ENCODE measurements around the gene AADACL3. TPM values are rescaled to one million over a fixed set of nuclear protein-coding genes. Genes with fewer than 3 reads are reported as not detected.

Gene AADACL3, protein sequence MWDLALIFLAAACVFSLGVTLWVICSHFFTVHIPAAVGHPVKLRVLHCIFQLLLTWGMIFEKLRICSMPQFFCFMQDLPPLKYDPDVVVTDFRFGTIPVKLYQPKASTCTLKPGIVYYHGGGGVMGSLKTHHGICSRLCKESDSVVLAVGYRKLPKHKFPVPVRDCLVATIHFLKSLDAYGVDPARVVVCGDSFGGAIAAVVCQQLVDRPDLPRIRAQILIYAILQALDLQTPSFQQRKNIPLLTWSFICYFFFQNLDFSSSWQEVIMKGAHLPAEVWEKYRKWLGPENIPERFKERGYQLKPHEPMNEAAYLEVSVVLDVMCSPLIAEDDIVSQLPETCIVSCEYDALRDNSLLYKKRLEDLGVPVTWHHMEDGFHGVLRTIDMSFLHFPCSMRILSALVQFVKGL
- not detected in 2 replicates for polyA plus RNA-seq (2012; rRNA removed)
- polyA plus RNA-seq (2012; cell fraction: cytosol; rRNA removed): not detected in 2 replicates
- polyA plus RNA-seq (2012; cell fraction: nucleus; rRNA removed): not detected in 2 replicates

DNA sequence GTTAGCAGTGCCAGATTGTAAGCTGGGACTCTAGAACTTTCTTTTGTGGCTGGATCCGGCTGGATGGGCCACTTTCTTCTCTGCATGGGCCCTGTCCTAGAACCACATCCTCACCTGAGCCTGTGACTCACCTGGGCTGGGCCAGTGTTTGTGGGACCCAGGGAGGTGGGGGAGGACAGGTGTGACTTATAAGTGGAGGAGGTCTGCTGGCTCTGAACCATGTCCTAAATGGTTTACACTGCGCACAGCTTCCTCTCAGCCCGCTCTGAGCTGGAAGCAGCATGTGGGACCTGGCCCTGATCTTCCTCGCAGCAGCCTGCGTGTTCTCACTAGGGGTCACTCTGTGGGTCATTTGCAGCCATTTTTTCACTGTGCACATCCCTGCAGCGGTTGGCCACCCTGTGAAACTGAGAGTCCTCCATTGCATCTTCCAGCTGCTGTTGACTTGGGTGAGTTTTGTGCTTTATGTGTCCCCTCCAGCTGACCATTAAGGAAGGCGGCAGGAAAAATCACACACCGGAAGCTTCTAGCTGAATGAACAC lies at the start of gene AADACL3:
TSS of gene AADACL3 (plus strand) at position 215 of the 542 bp plus-strand sequence. CDS start at position 282, 67 bp downstream.
- Histone ChIP-seq H3K27me3 (ENCODE audit: insufficient read depth) (no peaks in the 10 kb centered on the region; the same call in 1 of the 2 replicates), H2AFZ (ENCODE audit: low read depth) (no peak within 1 kb of the TSS), H3K4me3 (ENCODE audit: low read depth in 2 of 2, low read length in 1 of 2) (no peak within 1 kb of the TSS), H3K36me3 (replicated peaks in 1 of 2; ENCODE audit: control insufficient read depth in 1 of 2, insufficient read depth in 2 of 2, low read length in 1 of 2) (no peaks in the 10 kb centered on the region), H3K4me1 (ENCODE audit: control insufficient read depth in 1 of 2, insufficient read depth in 2 of 2, low read depth in 1 of 2, low read length in 1 of 2) (no peaks in the 10 kb centered on the region), H3F3A (replicated peaks; ENCODE audit: insufficient read depth) (no peaks in the 10 kb centered on the region), H3K9me2 (no peaks in the 10 kb centered on the region), H3K4me2 (no peak within 1 kb of the TSS), H3K9ac (no peak within 1 kb of the TSS), H4K20me1 (ENCODE audit: insufficient read depth) (no peaks in the 10 kb centered on the region), H3K27ac (ENCODE audit: low read depth in 2 of 2, low read length in 1 of 2) (no peak within 1 kb of the TSS), H3K79me2 (ENCODE audit: insufficient read depth) (no peaks in the 10 kb centered on the region), H3K9me3 (no peaks in the 10 kb centered on the region)
- 69% methylated on average over 7 of the region's 8 CpGs for WGBS (ENCODE audit: low lambda C conversion rate)
- no peak for TF ChIP-seq MEF2A (IDR thresholded peaks at IDR 0.05; ENCODE audit: borderline replicate concordance, low read depth)
- TF ChIP-seq FOXJ3 (CRISPR knock-in tag; IDR thresholded peaks at IDR 0.05): no peak
- TF ChIP-seq, protein P1, sequence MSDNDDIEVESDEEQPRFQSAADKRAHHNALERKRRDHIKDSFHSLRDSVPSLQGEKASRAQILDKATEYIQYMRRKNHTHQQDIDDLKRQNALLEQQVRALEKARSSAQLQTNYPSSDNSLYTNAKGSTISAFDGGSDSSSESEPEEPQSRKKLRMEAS (IDR thresholded peaks at IDR 0.05; ENCODE audit: low read depth): no peak
- no peak for TF ChIP-seq SMC3 (IDR thresholded peaks at IDR 0.05; ENCODE audit: low read depth, low read length)
- no peak for TF ChIP-seq JUND (IDR thresholded peaks at IDR 0.05)
- TF ChIP-seq TEAD4 (IDR thresholded peaks at IDR 0.05; ENCODE audit: borderline replicate concordance, insufficient read depth): no peak
- TF ChIP-seq GABPA (IDR thresholded peaks at IDR 0.05; ENCODE audit: low read depth): no peak
- no peak for TF ChIP-seq MXI1 (IDR thresholded peaks at IDR 0.05; ENCODE audit: low read depth, low read length)
- TF ChIP-seq, protein P2, sequence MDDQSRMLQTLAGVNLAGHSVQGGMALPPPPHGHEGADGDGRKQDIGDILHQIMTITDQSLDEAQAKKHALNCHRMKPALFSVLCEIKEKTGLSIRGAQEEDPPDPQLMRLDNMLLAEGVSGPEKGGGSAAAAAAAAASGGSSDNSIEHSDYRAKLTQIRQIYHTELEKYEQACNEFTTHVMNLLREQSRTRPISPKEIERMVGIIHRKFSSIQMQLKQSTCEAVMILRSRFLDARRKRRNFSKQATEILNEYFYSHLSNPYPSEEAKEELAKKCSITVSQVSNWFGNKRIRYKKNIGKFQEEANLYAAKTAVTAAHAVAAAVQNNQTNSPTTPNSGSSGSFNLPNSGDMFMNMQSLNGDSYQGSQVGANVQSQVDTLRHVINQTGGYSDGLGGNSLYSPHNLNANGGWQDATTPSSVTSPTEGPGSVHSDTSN (IDR thresholded peaks at IDR 0.05): no peak
- no peak for DNase-seq
- ChIA-PET POLR2A (no interaction called here), CTCF (interaction anchor here (1.4 kb wide), 1 partner anchor 10 kb away, joined by 3 read pairs; no protein-coding TSS in a partner anchor)

DNA sequence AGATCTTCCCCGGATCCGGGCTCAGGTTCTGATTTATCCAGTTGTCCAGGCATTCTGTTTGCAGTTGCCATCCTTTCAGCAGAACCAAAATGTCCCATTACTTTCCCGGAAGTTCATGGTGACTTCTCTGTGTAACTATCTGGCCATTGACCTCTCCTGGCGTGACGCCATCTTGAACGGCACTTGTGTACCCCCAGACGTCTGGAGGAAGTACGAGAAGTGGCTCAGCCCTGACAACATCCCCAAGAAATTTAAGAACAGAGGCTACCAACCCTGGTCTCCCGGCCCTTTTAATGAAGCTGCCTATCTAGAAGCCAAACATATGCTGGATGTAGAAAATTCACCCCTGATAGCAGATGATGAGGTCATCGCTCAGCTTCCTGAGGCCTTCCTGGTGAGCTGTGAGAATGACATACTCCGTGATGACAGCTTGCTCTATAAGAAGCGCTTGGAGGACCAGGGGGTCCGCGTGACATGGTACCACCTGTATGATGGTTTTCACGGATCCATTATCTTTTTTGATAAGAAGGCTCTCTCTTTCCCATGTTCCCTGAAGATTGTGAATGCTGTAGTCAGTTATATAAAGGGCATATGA lies 49.7 kb upstream of the AADACL3 start:
- no peaks in the 10 kb centered on the region for H3F3A ChIP-seq (replicated peaks; ENCODE audit: insufficient read depth)
- no peak overlapping the region for H3K27ac ChIP-seq (ENCODE audit: low read depth in 2 of 2, low read length in 1 of 2)
- H3K9me3 ChIP-seq: no peaks in the 10 kb centered on the region
- no peak overlapping the region for H3K4me2 ChIP-seq
- POLR2A ChIA-PET: no interaction called here
- no peaks in the 10 kb centered on the region for H3K4me1 ChIP-seq (ENCODE audit: control insufficient read depth in 1 of 2, insufficient read depth in 2 of 2, low read depth in 1 of 2, low read length in 1 of 2)
- no peaks in the 10 kb centered on the region for H3K79me2 ChIP-seq (ENCODE audit: insufficient read depth)
- H3K9me2 ChIP-seq: no peaks in the 10 kb centered on the region
- CTCF ChIA-PET: no interaction called here
- no peak for DNase-seq
- WGBS (ENCODE audit: low lambda C conversion rate): 55% methylated on average over 14 of the region's 15 CpGs
- no peak overlapping the region for H3K9ac ChIP-seq
- no peaks in the 10 kb centered on the region for H4K20me1 ChIP-seq (ENCODE audit: insufficient read depth)
- H2AFZ ChIP-seq (ENCODE audit: low read depth): no peak overlapping the region
- H3K4me3 ChIP-seq (ENCODE audit: low read depth in 2 of 2, low read length in 1 of 2): no peak overlapping the region
- H3K36me3 ChIP-seq (replicated peaks in 1 of 2; ENCODE audit: control insufficient read depth in 1 of 2, insufficient read depth in 2 of 2, low read length in 1 of 2): no peaks in the 10 kb centered on the region
- H3K27me3 ChIP-seq (ENCODE audit: insufficient read depth): no peaks in the 10 kb centered on the region
- TF ChIP-seq TCF12 (IDR thresholded peaks at IDR 0.05): no peak
- TF ChIP-seq, protein P3, sequence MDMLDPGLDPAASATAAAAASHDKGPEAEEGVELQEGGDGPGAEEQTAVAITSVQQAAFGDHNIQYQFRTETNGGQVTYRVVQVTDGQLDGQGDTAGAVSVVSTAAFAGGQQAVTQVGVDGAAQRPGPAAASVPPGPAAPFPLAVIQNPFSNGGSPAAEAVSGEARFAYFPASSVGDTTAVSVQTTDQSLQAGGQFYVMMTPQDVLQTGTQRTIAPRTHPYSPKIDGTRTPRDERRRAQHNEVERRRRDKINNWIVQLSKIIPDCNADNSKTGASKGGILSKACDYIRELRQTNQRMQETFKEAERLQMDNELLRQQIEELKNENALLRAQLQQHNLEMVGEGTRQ (IDR thresholded peaks at IDR 0.05; ENCODE audit: borderline replicate concordance, low read depth, low read length): no peak
- TF ChIP-seq YY1 (IDR thresholded peaks at IDR 0.05; ENCODE audit: low read depth): no peak
- TF ChIP-seq, protein P4, sequence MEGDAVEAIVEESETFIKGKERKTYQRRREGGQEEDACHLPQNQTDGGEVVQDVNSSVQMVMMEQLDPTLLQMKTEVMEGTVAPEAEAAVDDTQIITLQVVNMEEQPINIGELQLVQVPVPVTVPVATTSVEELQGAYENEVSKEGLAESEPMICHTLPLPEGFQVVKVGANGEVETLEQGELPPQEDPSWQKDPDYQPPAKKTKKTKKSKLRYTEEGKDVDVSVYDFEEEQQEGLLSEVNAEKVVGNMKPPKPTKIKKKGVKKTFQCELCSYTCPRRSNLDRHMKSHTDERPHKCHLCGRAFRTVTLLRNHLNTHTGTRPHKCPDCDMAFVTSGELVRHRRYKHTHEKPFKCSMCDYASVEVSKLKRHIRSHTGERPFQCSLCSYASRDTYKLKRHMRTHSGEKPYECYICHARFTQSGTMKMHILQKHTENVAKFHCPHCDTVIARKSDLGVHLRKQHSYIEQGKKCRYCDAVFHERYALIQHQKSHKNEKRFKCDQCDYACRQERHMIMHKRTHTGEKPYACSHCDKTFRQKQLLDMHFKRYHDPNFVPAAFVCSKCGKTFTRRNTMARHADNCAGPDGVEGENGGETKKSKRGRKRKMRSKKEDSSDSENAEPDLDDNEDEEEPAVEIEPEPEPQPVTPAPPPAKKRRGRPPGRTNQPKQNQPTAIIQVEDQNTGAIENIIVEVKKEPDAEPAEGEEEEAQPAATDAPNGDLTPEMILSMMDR (IDR thresholded peaks at IDR 0.05): no peak
- TF ChIP-seq, protein P5, sequence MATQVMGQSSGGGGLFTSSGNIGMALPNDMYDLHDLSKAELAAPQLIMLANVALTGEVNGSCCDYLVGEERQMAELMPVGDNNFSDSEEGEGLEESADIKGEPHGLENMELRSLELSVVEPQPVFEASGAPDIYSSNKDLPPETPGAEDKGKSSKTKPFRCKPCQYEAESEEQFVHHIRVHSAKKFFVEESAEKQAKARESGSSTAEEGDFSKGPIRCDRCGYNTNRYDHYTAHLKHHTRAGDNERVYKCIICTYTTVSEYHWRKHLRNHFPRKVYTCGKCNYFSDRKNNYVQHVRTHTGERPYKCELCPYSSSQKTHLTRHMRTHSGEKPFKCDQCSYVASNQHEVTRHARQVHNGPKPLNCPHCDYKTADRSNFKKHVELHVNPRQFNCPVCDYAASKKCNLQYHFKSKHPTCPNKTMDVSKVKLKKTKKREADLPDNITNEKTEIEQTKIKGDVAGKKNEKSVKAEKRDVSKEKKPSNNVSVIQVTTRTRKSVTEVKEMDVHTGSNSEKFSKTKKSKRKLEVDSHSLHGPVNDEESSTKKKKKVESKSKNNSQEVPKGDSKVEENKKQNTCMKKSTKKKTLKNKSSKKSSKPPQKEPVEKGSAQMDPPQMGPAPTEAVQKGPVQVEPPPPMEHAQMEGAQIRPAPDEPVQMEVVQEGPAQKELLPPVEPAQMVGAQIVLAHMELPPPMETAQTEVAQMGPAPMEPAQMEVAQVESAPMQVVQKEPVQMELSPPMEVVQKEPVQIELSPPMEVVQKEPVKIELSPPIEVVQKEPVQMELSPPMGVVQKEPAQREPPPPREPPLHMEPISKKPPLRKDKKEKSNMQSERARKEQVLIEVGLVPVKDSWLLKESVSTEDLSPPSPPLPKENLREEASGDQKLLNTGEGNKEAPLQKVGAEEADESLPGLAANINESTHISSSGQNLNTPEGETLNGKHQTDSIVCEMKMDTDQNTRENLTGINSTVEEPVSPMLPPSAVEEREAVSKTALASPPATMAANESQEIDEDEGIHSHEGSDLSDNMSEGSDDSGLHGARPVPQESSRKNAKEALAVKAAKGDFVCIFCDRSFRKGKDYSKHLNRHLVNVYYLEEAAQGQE (IDR thresholded peaks at IDR 0.05; ENCODE audit: low read depth, low read length): no peak
- TF ChIP-seq FOSL2 (IDR thresholded peaks at IDR 0.05; ENCODE audit: borderline replicate concordance, low read depth): no peak
- TF ChIP-seq RAD21 (IDR thresholded peaks at IDR 0.05; ENCODE audit: low read length): no peak
- TF ChIP-seq TAF1 (IDR thresholded peaks at IDR 0.05; ENCODE audit: borderline replicate concordance, low read depth, low read length): no peak
- no peak for TF ChIP-seq NRF1 (IDR thresholded peaks at IDR 0.05; ENCODE audit: low read depth, low read length)
- TF ChIP-seq GATA2 (CRISPR knock-in tag; IDR thresholded peaks at IDR 0.05): no peak

Data from SK-N-SH (cell line).